HepG2 (cell line): ENCODE results near the gene MED9. TPM values are rescaled to one million over a fixed set of nuclear protein-coding genes. Genes with fewer than 3 reads are reported as not detected.

ENCODE experiments used
- EEA1 ChIP-seq: sonication (generic); formaldehyde crosslinking; IDR thresholded peaks from 2 replicates; pipeline ENCODE4 v1.5.1; 2020; ENCODE audit warnings: mild to moderate bottlenecking, missing genetic modification reagents, borderline replicate concordance
- FIP1L1 ChIP-seq: fragments of 200-400 bp; formaldehyde crosslinking; IDR thresholded peaks from 2 replicates; pipeline ENCODE4 v1.6.1; 2018; ENCODE audit warnings: low read depth, mild to moderate bottlenecking, low read length, moderate library complexity, borderline replicate concordance; ENCODE audit not compliant: insufficient read depth
- HOXD1 ChIP-seq: sonication (generic); formaldehyde crosslinking; IDR thresholded peaks from 2 replicates; pipeline ENCODE4 v1.5.0; 2020; ENCODE audit warnings: missing genetic modification reagents
- PRMT3 ChIP-seq: sonication (generic); formaldehyde crosslinking; IDR thresholded peaks from 2 replicates; pipeline ENCODE4 v1.8.1; 2022; ENCODE audit warnings: low read depth, mild to moderate bottlenecking, moderate library complexity, missing genetic modification reagents, borderline replicate concordance
- SIX1 ChIP-seq: sonication (generic); formaldehyde crosslinking; IDR thresholded peaks from 2 replicates; pipeline ENCODE4 v1.4.0; 2020; ENCODE audit warnings: missing genetic modification reagents, borderline replicate concordance
- TOPORS ChIP-seq: sonication (generic); formaldehyde crosslinking; IDR thresholded peaks from 2 replicates; pipeline ENCODE4 v1.8.0; 2023; ENCODE audit warnings: mild to moderate bottlenecking, missing genetic modification reagents
- ZBTB40 ChIP-seq, 2 experiments: fragments of 450-650 bp in 1 of 2; sonication (generic) in 1 of 2; formaldehyde crosslinking in 1 of 2; IDR thresholded peaks; 2 replicates each; pipeline versions ENCODE4 v1.6.1 to v1.8.0; 2016 to 2022; ENCODE audit warnings: antibody characterized with exemption in 1 of 2, mild to moderate bottlenecking in 1 of 2, missing genetic modification reagents in 1 of 2
- ZNF33A ChIP-seq: sonication (generic); formaldehyde crosslinking; IDR thresholded peaks from 2 replicates; pipeline ENCODE4 v1.5.1; 2020; ENCODE audit warnings: missing genetic modification reagents, mild to moderate bottlenecking, moderate library complexity, borderline replicate concordance
- ZNF546 ChIP-seq: sonication (generic); formaldehyde crosslinking; conservative IDR thresholded peaks from 2 replicates; pipeline ENCODE4 v1.8.1; 2023; ENCODE audit warnings: mild to moderate bottlenecking, missing genetic modification reagents
- ZNF562 ChIP-seq: sonication (generic); formaldehyde crosslinking; IDR thresholded peaks from 2 replicates; pipeline ENCODE4 v1.8.0; 2022; ENCODE audit warnings: missing genetic modification reagents, borderline replicate concordance
- ZNF792 ChIP-seq: IDR thresholded peaks from 2 replicates; pipeline ENCODE4 v1.6.1; 2016
- ZNF83 ChIP-seq: sonication (generic); formaldehyde crosslinking; IDR thresholded peaks from 2 replicates; pipeline ENCODE4 v1.4.0; 2020; ENCODE audit warnings: missing genetic modification reagents, mild to moderate bottlenecking, borderline replicate concordance
- polyA plus RNA-seq, 8 experiments: library from polyadenylated mRNA; depleted of rRNA in 3 of 8; stranded (reverse) in 7 of 8; unstranded in 1 of 8; fragments of >200 nt; fragmentation: Illumina TruSeq in 4 of 8; extraction: Trizol in 4 of 8; gene quantifications; 2 replicates each; pipeline versions ENCODE4 v1.2.1 to v1.2.3, GENCODE V29; 2011 to 2016; ENCODE audit warnings: low read depth in 4 of 8, missing spikeins in 1 of 8, mixed read lengths in 1 of 8; ENCODE audit not compliant: insufficient read depth in 1 of 8
- total RNA-seq, 5 experiments: library from RNA; depleted of rRNA; stranded (reverse); fragments of >200 nt; fragmentation: Illumina TruSeq; extraction: Trizol; gene quantifications; 2 replicates each; pipeline ENCODE4 v1.2.3, GENCODE V29; 2016; ENCODE audit warnings: low read depth in 1 of 5
- TF ChIP-seq, protein P1 (sequence below): sonication (generic); formaldehyde crosslinking; IDR thresholded peaks from 2 replicates; pipeline ENCODE4 v1.5.0; 2020; ENCODE audit warnings: mild to moderate bottlenecking, missing genetic modification reagents, borderline replicate concordance
- TF ChIP-seq, protein P2 (sequence below): sonication (generic); formaldehyde crosslinking; IDR thresholded peaks from 2 replicates; pipeline ENCODE4 v1.8.1; 2023; ENCODE audit warnings: mild to moderate bottlenecking, missing genetic modification reagents

MED9 gene
- total and polyA plus RNA-seq, 2 of the 13 experiments (the other 11 are each of a cell fraction or from before 2014, with no cell fraction given): 11.9 to 15.1 TPM

- TF ChIP-seq ZBTB40 (IDR thresholded peaks at IDR 0.05) (no peak), ZBTB40 (CRISPR knock-in tag; IDR thresholded peaks at IDR 0.05) (peak; percentile 45; the same call in 1 of the 2 replicates), FIP1L1 (no peak), SIX1 (CRISPR knock-in tag) (peak; percentile 91; the same call in 1 of the 2 replicates), PRMT3 (CRISPR knock-in tag) (no peak), HOXD1 (CRISPR knock-in tag) (peak; percentile 91), ZNF83 (CRISPR knock-in tag) (no peak), TOPORS (CRISPR knock-in tag) (no peak), ZNF792 (CRISPR knock-in tag) (peak; percentile 85; the same call in 1 of the 2 replicates), ZNF562 (CRISPR knock-in tag) (no peak), ZNF546 (CRISPR knock-in tag) (no peak), EEA1 (no peak), ZNF33A (peak; percentile 60; the same call in 1 of the 2 replicates)
- TF ChIP-seq, protein P1, sequence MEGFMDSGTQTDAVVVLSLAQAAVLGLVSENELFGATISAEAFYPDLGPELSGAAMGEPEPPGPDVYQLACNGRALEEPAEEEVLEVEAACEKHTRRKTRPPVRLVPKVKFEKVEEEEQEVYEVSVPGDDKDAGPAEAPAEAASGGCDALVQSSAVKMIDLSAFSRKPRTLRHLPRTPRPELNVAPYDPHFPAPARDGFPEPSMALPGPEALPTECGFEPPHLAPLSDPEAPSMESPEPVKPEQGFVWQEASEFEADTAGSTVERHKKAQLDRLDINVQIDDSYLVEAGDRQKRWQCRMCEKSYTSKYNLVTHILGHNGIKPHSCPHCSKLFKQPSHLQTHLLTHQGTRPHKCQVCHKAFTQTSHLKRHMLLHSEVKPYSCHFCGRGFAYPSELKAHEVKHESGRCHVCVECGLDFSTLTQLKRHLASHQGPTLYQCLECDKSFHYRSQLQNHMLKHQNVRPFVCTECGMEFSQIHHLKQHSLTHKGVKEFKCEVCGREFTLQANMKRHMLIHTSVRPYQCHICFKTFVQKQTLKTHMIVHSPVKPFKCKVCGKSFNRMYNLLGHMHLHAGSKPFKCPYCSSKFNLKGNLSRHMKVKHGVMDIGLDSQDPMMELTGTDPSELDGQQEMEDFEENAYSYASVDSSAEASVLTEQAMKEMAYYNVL (CRISPR knock-in tag): peak; percentile 95
- TF ChIP-seq, protein P2, sequence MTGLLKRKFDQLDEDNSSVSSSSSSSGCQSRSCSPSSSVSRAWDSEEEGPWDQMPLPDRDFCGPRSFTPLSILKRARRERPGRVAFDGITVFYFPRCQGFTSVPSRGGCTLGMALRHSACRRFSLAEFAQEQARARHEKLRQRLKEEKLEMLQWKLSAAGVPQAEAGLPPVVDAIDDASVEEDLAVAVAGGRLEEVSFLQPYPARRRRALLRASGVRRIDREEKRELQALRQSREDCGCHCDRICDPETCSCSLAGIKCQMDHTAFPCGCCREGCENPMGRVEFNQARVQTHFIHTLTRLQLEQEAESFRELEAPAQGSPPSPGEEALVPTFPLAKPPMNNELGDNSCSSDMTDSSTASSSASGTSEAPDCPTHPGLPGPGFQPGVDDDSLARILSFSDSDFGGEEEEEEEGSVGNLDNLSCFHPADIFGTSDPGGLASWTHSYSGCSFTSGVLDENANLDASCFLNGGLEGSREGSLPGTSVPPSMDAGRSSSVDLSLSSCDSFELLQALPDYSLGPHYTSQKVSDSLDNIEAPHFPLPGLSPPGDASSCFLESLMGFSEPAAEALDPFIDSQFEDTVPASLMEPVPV (CRISPR knock-in tag): no peak
Measured at GRCh38 chr17:17533901-17534441, 57.2 kb downstream of the MED9 start (continued).
